OCI-LY3 (cell line): ENCODE data around the gene NKIRAS2.

Experiments
- EZH2phosphoT487 ChIP-seq: fragments of 200-600 bp; shearing (Covaris generic); IDR thresholded peaks from 2 replicates; pipeline ENCODE4 v1.6.1; 2018; ENCODE audit warnings: antibody characterized with exemption, mixed run types, low read depth
- TF ChIP-seq, protein P1 (sequence below): fragments of 200-600, 300-600 bp; sonication (generic); IDR thresholded peaks from 2 replicates; pipeline ENCODE4 v1.5.1; 2014; ENCODE audit warnings: antibody characterized with exemption, low read length, low read depth

DNA sequence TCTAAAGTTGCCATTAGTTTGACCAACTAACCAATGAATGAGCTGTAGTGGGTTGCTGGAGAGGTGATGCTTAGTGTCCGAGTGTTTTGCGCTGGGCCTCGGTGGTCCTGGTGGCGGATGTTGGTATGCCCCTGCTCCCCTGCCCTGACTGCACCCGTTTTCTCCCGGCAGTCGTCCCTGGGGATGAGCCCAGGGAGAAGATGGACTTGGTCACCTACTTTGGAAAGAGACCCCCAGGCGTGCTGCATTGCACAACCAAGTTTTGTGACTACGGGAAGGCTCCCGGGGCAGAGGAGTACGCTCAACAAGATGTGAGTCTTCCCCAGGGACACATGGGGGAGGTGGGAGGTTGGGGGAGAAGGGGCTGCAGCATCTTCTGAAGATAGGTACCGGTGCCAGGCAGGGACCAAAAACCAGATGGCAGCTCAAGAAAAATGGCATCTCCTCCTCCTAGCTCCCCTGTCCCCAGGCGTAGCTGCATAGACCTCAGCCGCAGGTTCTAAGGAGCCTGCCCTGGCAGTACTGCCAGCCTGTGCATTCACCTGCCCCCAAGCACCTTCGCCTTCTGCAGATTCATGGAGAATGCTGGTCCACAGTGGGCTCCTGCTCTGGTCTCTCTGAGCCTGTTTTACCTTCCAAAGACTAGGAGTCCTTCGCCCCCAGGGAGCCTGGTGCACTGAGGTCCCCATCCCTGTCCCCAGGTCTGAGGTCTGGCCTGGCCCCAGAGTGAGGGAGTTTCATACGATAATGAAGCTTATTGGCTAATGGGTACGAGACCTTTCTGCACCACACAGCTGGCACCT is 48.0 kb upstream of the NKIRAS2 start:
- TF ChIP-seq, protein P1, sequence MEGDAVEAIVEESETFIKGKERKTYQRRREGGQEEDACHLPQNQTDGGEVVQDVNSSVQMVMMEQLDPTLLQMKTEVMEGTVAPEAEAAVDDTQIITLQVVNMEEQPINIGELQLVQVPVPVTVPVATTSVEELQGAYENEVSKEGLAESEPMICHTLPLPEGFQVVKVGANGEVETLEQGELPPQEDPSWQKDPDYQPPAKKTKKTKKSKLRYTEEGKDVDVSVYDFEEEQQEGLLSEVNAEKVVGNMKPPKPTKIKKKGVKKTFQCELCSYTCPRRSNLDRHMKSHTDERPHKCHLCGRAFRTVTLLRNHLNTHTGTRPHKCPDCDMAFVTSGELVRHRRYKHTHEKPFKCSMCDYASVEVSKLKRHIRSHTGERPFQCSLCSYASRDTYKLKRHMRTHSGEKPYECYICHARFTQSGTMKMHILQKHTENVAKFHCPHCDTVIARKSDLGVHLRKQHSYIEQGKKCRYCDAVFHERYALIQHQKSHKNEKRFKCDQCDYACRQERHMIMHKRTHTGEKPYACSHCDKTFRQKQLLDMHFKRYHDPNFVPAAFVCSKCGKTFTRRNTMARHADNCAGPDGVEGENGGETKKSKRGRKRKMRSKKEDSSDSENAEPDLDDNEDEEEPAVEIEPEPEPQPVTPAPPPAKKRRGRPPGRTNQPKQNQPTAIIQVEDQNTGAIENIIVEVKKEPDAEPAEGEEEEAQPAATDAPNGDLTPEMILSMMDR: no peak
- no peak for TF ChIP-seq EZH2phosphoT487
